DND-41 (cell line): ENCODE results near the gene DHRS3.

Experiments
- CTCF ChIP-seq: IDR thresholded peaks from 2 replicates; pipeline ENCODE4 v1.5.1; 2012; ENCODE audit warnings: borderline replicate concordance, low read length, moderate library complexity, mild to moderate bottlenecking; ENCODE audit not compliant: poor library complexity, severe bottlenecking; ENCODE audit errors: extremely low read depth
- EZH2 ChIP-seq: IDR thresholded peaks from 3 replicates; pipeline ENCODE4 v1.6.1; 2012; ENCODE audit warnings: borderline replicate concordance, low read depth, mild to moderate bottlenecking, moderate library complexity, low read length, inconsistent platforms; ENCODE audit not compliant: severe bottlenecking

GRCh38 chr1:12537294-12537693 is 80.7 kb downstream of the DHRS3 start:
- TF ChIP-seq CTCF = no peak
- no peak for TF ChIP-seq EZH2
